Spinal cord (tissue), 10 donors: ENCODE results near the gene FBXL20. TPM values are rescaled to one million over a fixed set of nuclear protein-coding genes. Genes with fewer than 3 reads are reported as not detected.
"Not testable (repeated sequence)": the region's sequence is repeated elsewhere in the genome, so short reads cannot be mapped to it uniquely, and the experiment has no call there.

Experiments
- DNase-seq, 6 donors: peaks; one replicate each; pipeline versions ENCODE4 v3.0.0 to v3.0.0-alpha.2; 2013 to 2015; ENCODE audit warnings: low spot score in 6 of 6, low read depth in 4 of 6
- H3K27ac ChIP-seq: one replicate; pipeline ENCODE4 v1.5.1; 2013; ENCODE audit warnings: low read depth, low read length, control low read depth
- H3K27me3 ChIP-seq: one replicate; pipeline ENCODE4 v1.6.1; 2013; ENCODE audit warnings: low read length; ENCODE audit not compliant: control insufficient read depth, insufficient read depth
- H3K36me3 ChIP-seq: one replicate; pipeline ENCODE4 v1.6.1; 2013; ENCODE audit warnings: low read length; ENCODE audit not compliant: control insufficient read depth, insufficient read depth
- H3K4me1 ChIP-seq: one replicate; pipeline ENCODE4 v1.6.1; 2013; ENCODE audit warnings: low read length; ENCODE audit not compliant: control insufficient read depth, insufficient read depth
- H3K4me3 ChIP-seq: one replicate; pipeline ENCODE4 v1.5.1; 2013; ENCODE audit warnings: low read depth, low read length, control low read depth
- H3K9me3 ChIP-seq: one replicate; pipeline ENCODE4 v1.6.1; 2013; ENCODE audit warnings: low read length; ENCODE audit not compliant: control insufficient read depth, insufficient read depth
- WGBS: methylation state at CpG from one replicate; pipeline ENCODE4 v1.1.5; 2013; ENCODE audit warnings: missing lambda C conversion rate; ENCODE audit not compliant: insufficient coverage; 5-methylcytosine and 5-hydroxymethylcytosine counted together
- polyA plus RNA-seq, 2 donors: library from polyadenylated mRNA; unstranded; fragments of 120-200 nt; gene quantifications; one replicate each; pipeline ENCODE4 v1.2.1, GENCODE V29; 2013; ENCODE audit not compliant: insufficient read length in 2 of 2
- total RNA-seq, 2 donors: library from RNA; depleted of rRNA in 1 of 2; stranded (reverse); fragments of 120-200 nt in 1 of 2; fragments of >200 nt in 1 of 2; gene quantifications; one replicate each; pipeline versions ENCODE4 v1.2.3 to v1.2.4, GENCODE V29; 2013 to 2014
- donor health status: healthy.

The FBXL20 gene
- total and polyA plus RNA-seq, 4 donors: 16.1 to 26.1 (median 19.1) TPM

DNA sequence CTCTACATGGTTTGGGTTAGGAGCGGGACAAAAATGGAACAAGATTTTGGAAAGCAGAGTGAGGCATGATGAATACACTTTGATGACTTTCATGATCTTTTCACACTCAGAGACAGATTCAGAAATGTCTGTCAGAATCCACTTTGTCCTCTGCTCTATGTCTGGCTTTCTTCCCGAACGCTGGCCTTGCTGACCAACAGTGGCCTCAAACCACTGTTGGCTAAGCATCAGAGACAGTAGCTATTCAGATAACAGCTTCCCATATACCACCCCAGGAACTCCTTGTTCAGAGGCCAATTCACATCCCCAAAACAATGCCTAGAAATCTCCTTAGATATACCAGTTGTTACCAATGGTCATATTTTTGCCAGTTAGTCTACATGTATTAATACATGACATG lies 40.9 kb downstream of the FBXL20 start:
- DNase-seq: no peak

GRCh38 chr17:39359994-39360393 lies 41.4 kb downstream of the FBXL20 start:
- Histone ChIP-seq H3K27me3 (no peaks in the 10 kb centered on the region), H3K27ac (no peak overlapping the region), H3K4me3 (no peak overlapping the region), H3K4me1 (peaks cover 3% of the 10 kb centered on the region), H3K36me3 (no peaks in the 10 kb centered on the region), H3K9me3 (no peaks in the 10 kb centered on the region)
- WGBS: no CpG with 5 or more reads among the region's 1 CpG
- no peak for DNase-seq

More for the DNA sequence above, 40.9 kb downstream of the FBXL20 start:
- H3K4me3 ChIP-seq: no peak overlapping the region
- H3K27me3 ChIP-seq: no peaks in the 10 kb centered on the region
- WGBS: 86% methylated on average over 3 of the region's 3 CpGs
- no peak overlapping the region for H3K27ac ChIP-seq
- peaks cover 3% of the 10 kb centered on the region for H3K4me1 ChIP-seq
- no peaks in the 10 kb centered on the region for H3K36me3 ChIP-seq
- no peaks in the 10 kb centered on the region for H3K9me3 ChIP-seq

DNA sequence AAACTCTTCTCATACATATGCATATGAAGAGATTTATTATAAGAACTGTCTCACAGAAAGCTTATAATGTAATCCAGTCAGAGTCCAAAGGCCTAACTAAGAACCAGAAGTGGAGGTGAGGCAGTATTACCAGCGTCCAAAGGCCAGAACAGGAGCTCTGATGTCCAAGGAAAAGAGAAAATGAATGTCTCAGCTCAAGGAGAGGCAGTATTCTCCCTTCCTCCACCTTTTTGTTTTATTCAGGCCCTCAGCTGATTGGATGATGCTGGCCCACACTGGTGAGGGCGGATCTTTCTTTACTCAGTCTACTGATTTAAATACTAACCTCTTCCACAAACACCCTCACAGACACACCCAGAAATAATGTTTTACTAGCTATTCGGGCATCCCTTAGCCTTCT lies 43.4 kb downstream of the FBXL20 start:
- no peak for DNase-seq
- H3K4me1 ChIP-seq: peaks cover 3% of the 10 kb centered on the region
- H3K27me3 ChIP-seq: no peaks in the 10 kb centered on the region
- no peak overlapping the region for H3K4me3 ChIP-seq
- H3K27ac ChIP-seq: no peak overlapping the region
- WGBS: no CpG with 5 or more reads among the region's 3 CpGs
- H3K9me3 ChIP-seq: no peaks in the 10 kb centered on the region
- no peaks in the 10 kb centered on the region for H3K36me3 ChIP-seq

- H3K27me3 ChIP-seq: no peaks in the 10 kb centered on the region
- H3K4me1 ChIP-seq: peaks cover 3% of the 10 kb centered on the region
- no peak overlapping the region for H3K27ac ChIP-seq
- no peak for DNase-seq
- no peaks in the 10 kb centered on the region for H3K36me3 ChIP-seq
- WGBS: 94% methylated on average over 6 of the region's 8 CpGs
- H3K4me3 ChIP-seq: no peak overlapping the region
- no peaks in the 10 kb centered on the region for H3K9me3 ChIP-seq
Observed at GRCh38 chr17:39357488-39357887, 43.9 kb downstream of the FBXL20 start.

- no CpG with 5 or more reads among the region's 2 CpGs for WGBS
- Histone ChIP-seq H3K4me1 (no peaks in the 10 kb centered on the region), H3K36me3 (no peaks in the 10 kb centered on the region), H3K4me3 (no peak overlapping the region), H3K27me3 (no peaks in the 10 kb centered on the region), H3K9me3 (peaks cover 1% of the 10 kb centered on the region), H3K27ac (no peak overlapping the region)
- DNase-seq: no peak
Observed at GRCh38 chr17:39352986-39353385, 48.4 kb downstream of the FBXL20 start.

- no peak overlapping the region for H3K27ac ChIP-seq
- no peaks in the 10 kb centered on the region for H3K36me3 ChIP-seq
- no peaks in the 10 kb centered on the region for H3K4me1 ChIP-seq
- no peak overlapping the region for H3K4me3 ChIP-seq
- peaks cover 1% of the 10 kb centered on the region for H3K9me3 ChIP-seq
- no peaks in the 10 kb centered on the region for H3K27me3 ChIP-seq
- WGBS: 40% methylated on average over 1 of the region's 4 CpGs
- DNase-seq: no peak
Observed at GRCh38 chr17:39352511-39352910, 48.9 kb downstream of the FBXL20 start.

GRCh38 chr17:39351508-39351907 lies 49.9 kb downstream of the FBXL20 start:
- Histone ChIP-seq H3K27ac (no peak overlapping the region), H3K4me1 (no peaks in the 10 kb centered on the region), H3K36me3 (no peaks in the 10 kb centered on the region), H3K27me3 (no peaks in the 10 kb centered on the region), H3K9me3 (peaks cover 1% of the 10 kb centered on the region), H3K4me3 (no peak overlapping the region)
- no peak for DNase-seq

- Histone ChIP-seq H3K4me3 (no peak overlapping the region), H3K36me3 (no peaks in the 10 kb centered on the region), H3K9me3 (peaks cover 1% of the 10 kb centered on the region), H3K27ac (no peak overlapping the region), H3K27me3 (no peaks in the 10 kb centered on the region), H3K4me1 (no peaks in the 10 kb centered on the region)
- no CpG with 5 or more reads among the region's 3 CpGs for whole genome bisulfite sequencing
- no peak for DNase-seq
Observed at GRCh38 chr17:39349246-39349645, 52.2 kb downstream of the FBXL20 start.

DNA sequence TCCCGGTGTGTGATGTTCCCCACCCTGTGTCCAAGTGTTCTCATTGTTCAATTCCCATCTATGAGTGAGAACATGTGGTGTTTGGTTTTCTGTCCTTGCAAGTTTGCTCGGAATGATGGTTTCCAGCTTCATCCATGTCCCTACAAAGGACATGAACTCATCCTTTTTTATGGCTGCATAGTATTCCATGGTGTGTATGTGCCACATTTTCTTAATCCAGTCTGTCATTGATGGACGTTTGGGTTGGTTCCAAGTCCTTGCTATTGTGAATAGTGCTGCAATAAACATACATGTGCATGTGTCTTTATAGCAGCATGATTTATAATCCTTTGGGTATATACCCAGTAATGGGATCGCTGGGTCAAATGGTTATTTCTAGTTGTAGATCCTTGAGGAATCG lies 54.6 kb downstream of the FBXL20 start:
- not testable (repeated sequence) for H3K4me1 ChIP-seq, DNase-seq, H3K36me3 ChIP-seq, H3K9me3 ChIP-seq, H3K27me3 ChIP-seq, H3K27ac ChIP-seq, H3K4me3 ChIP-seq
- no CpG with 5 or more reads among the region's 5 CpGs for whole genome bisulfite sequencing

DNA sequence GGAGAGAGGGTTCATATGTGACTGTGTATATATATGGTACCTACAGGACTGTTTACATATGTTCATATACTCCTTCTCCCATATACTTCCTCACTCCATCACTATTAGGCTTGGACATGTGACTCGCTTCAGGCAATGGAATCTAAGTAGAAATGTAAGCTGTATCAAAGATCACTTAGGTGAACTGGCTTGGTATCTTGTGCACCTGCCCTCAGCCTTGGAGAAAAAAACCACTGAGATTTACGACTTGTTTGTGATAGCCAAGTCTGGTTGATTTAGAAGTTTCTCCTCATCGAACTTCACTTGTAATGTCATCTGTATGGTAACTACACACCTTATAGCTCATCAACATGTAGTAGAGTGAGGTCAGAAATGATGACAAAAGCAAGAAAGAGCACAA lies 59.9 kb downstream of the FBXL20 start:
- Histone ChIP-seq H3K4me1 (no peaks in the 10 kb centered on the region), H3K4me3 (no peak overlapping the region), H3K9me3 (no peaks in the 10 kb centered on the region), H3K27ac (no peak overlapping the region), H3K27me3 (no peaks in the 10 kb centered on the region), H3K36me3 (peaks cover 19% of the 10 kb centered on the region)
- no CpG with 5 or more reads among the region's 3 CpGs for WGBS
- DNase-seq: no peak
